HL-60/S4 treated with phorbol 12-myristate 13-acetate at 8.2 ng/mL for 4 days and 3 days (cell line): ENCODE measurements around the gene GPHN.

ENCODE experiments used
- in situ Hi-C: fragments of 300-500 bp; cut with MboI; formaldehyde crosslinking; loops from 2 replicates; pipeline ENCODE4 v1.15.0; 2022; ENCODE audit warnings: low sequenced_read_pairs

GPHN gene

GRCh38 chr14:66916421-66916820 is 408.5 kb downstream of the GPHN start:
- in situ Hi-C loops: no loop called here

DNA sequence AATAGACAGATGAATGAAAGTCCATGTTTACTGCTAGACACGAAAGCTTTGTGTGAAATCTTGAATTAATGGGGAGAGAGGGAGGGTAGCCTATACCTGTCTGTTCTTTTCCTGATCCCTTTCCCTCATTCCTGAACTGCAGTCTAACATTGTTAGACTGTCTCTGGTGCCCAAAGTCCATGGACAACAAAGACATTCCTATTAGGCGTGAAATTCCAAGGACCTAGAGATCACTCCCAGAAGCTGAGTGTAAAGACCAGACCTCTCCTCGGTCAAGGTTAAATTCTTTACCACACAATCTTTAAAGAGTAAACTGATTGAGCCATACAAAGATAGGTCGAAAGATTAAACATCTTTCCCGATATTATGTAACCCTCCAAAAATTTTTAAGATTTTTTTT is 410.6 kb downstream of the GPHN start:
- in situ Hi-C loops: no loop called here

DNA sequence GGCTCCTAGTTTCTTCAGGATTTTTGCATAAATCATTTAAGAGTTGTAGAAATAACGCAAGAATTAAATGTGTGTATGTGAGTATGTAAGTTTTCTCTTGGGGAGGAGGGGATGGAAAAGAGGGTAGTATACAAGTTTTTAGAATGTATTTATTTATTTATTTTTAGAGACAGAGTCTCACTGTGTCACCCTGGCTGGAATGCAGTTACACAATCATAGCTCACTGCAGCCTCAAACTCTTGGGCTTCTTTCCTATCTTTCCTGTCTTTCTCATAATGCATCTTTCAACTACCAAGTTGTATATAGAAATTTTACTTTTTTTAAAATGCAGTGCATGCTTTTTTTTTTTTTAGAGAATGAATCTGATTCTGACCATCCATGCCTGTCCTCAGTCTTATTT is 412.2 kb downstream of the GPHN start:
- in situ Hi-C loops: no loop called here

DNA sequence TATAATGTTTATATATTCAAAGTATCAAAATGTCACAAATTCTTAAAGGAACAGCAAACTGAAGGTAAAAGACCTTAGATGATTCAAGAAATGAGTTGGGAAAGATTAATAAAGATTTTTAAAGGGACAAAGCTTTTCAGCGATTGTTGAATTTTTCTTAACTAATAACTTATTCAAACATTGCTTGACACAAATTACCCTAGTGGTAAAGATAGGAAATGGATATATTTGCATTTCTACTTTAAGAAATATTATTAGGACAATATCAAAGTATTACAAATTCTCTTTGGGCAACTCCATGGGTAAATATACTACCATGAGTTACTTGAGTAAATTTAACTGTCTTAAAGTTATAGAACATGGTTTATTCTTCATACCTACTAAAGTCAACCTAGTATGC is 415.3 kb downstream of the GPHN start:
- in situ Hi-C loops: no loop called here

DNA sequence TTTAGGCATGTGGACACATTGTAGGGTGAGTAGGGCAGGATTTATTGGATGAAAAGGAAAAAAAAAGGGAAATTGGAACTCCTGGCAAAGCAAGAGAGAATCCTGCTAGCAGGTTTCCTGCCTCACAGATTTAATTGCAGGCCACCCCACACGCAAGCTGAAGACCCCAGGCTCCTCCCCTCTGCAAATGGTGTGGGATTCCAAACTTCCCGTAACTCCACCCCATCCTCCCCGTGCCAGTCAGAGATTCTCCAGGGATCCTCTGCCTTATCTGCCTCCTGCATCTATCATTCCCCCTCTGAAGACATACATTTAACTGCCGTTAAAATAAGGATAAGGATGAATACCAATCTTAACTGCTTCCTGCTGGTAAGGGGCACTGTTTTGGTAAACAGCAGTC is 431.5 kb downstream of the GPHN start:
- in situ Hi-C loops: no loop called here

DNA sequence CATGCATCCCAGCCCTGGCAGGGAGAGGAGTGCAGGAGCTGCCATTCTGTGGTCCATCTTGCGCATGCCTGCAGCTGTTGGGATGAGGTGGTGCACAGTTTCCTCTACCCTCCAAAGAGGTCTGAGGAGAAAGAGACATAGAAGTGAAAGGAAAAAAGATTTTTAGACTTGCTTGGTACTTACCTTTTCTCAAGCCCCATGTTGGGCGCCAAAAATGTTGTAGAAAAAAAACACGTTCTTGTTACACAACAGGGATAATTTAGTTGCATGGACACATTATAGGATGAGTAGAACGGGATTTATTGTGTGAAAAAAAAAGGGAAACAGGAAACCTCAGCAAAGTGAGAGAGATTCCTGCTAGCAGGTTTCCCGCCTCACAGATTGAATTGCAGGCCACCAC is 436.9 kb downstream of the GPHN start:
- in situ Hi-C loops: no loop called here

DNA sequence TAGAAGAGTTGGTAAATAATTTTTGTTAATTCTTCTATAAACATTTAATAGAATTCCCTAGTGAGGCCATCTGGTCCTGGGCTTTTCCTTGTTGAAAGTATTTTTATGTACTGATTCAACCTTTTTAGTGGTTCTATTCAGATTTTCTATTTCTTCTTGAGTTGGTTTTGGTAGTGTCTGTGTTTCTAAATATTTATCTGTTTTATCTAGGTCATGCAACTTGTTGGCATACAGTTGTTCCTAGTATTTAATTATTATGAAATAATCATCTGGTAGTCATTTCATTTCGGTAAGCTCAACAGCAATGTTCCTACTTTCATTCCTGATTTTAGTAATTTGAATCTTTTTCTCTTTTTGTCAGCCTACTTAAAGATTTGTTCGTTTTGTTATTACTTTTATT is 447.2 kb downstream of the GPHN start:
- in situ Hi-C loops: no loop called here

DNA sequence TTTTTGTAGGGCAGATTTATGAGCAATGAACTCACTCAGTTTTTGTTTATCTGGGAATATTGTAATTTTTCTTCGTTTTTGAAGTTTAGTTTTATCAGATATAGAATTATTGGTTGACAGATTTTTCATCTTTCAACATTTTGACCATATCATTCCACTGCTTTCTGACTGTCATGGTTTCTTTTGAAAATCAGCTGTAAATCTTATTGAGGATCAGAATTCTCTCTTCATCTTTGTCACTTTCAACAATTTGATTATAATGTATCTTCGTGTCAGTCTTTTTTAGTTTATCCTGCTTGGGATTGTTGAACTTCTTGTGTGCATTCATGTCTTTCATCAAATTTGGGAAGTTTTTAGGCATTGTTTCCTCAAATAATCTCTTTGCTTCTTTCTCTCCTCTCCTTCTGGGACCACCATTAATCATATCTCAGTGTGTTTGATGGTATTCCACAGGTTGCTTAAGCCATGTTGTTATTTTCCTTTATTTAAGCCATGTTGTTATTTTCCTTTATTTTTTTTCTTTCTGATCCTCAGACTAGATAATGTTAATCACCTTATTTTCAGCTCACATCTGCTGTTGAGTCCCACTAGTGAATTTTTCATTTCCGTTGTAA is 451.6 kb downstream of the GPHN start:
- in situ Hi-C loops: no loop called here

GRCh38 chr14:66965831-66966230 is 457.9 kb downstream of the GPHN start:
- in situ Hi-C loops: no loop called here

DNA sequence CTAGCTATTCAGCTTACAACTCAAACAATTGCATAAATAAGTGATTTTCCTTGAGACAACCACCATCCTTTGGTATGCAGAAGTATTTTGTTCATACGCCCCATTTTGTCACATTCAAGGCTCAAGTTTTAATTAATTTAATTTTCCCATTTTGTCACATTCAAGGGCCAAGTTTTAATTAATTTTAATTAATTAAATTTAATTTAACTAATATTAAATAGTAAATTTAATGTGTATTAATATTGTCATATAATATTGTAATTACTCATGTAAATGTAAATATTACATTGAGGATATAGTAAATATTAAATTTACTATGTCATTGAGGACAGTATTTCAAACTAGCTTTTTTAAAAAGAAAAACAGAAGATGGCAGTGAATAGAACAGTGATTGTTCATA is 464.5 kb downstream of the GPHN start:
- in situ Hi-C loops: no loop called here

- in situ Hi-C loops: no loop called here
These were observed 466.6 kb downstream of the GPHN start for GRCh38 chr14:66974397-66975025.

- in situ Hi-C loops: no loop called here
These were observed 467.3 kb downstream of the GPHN start for GRCh38 chr14:66975251-66975650.

DNA sequence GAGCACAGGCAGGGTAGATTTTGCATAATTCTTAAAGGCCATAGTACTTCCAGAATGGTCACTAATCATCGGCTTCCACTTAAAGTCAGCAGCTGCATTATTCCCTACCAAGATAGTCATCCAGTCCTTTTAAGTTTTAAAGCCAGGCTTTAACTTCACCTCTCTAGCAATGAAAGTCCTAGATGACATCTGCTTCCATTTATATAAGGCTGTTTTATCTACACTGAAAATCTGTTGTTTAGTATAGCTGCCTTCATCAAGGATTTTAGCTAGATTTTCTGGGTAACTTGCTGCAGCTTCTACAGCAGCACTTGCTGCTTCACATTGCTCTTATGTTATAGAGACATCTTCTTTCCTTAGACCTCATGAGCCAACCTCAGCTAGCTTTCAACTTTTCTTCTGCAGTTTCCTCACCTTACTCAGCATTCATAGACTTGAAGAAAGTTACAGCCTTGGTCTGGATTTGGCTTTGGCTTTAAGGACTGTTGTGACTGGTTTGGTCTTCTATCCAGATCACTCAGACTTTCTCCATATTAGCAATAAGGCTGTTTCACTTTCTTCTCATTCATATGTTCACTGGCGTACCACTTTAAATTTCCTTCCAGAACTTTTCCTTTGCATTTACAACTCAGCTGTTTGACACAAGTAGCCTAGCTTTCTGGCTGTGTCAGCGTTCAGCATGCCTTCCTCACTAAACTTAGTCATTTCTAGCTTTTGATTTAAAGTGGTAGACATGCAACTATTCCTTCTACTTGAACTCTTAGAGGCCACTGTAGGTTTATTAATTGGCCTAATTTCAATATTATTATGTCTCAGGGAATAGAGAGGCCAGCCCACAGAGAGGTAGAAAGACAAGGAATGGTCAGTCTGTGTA is 471.4 kb downstream of the GPHN start:
- in situ Hi-C loops: no loop called here

DNA sequence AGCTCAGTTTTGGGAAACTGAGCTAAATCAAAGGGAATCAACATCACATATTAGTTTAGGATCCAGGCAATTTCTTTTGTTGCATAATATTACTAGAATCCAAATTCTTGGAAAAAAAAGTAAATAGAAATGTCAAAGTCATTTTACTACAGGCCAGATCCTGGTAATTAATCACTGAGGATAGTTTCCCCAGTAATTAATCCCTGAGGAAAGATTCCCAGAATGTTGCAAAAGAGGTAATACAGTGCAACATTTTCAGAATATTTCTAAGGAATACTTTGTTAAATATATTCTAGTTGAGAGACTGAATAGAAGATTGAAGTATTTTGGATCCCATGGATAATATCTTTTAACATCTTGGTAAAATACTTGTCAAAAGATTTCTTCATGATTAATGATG is 474.3 kb downstream of the GPHN start:
- in situ Hi-C loops: no loop called here

DNA sequence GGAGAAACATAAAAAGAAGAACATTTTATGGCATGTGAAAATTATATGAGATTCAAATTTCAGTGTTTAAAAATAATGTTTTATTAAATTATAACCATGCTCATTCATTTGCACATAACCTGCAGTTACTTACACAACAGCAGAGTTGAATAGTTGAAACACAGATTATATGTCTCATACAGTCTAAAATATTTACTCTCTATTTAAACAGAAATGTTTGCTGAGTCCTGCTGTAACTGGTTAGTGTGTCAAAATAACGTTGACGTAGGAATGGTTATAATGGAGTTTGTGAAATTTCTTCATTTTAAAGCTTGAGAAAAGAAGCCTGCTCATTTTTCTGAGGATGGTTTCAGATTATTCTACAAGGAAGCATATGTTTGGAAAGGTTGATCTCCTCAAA is 484.8 kb downstream of the GPHN start:
- in situ Hi-C loops: no loop called here

DNA sequence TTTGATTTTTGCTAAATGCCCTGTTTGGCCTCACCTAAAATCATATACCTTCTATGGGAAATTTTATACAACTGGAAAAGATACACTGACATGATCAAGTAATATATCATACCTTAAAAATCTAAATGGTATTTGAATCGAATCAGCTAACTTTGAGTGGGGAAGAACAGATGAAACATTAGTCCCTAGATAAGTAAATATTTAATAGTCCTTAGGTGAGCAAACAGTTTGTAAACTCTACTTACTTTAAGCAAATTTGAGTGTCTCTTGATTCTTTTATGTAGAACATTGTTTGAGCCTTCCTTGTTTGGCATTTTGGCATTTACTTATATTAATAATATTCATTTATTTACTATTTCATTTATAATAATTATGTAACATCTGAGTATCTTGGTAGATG is 485.6 kb downstream of the GPHN start:
- in situ Hi-C loops: no loop called here

DNA sequence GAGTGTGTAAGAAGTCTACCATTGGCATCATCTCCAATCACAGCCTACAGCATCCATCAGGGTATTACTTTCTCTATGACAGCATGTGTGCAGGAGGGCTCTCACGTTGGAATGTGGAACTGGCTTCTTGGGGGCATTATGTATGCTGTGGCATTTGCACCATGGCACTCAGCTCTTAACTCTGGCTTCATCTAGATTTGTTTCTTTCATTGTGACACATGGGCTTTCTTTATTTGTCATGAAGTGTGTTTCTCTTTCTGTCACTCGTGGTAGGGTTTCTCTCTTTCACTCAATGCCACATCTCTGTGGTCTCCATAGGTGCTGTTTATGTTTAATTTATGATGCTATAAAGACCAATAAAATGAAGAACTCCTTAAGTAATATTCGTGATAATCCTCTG is 490.1 kb downstream of the GPHN start:
- in situ Hi-C loops: no loop called here

GRCh38 chr14:66999978-67000377 is 492.0 kb downstream of the GPHN start:
- in situ Hi-C loops: no loop called here

DNA sequence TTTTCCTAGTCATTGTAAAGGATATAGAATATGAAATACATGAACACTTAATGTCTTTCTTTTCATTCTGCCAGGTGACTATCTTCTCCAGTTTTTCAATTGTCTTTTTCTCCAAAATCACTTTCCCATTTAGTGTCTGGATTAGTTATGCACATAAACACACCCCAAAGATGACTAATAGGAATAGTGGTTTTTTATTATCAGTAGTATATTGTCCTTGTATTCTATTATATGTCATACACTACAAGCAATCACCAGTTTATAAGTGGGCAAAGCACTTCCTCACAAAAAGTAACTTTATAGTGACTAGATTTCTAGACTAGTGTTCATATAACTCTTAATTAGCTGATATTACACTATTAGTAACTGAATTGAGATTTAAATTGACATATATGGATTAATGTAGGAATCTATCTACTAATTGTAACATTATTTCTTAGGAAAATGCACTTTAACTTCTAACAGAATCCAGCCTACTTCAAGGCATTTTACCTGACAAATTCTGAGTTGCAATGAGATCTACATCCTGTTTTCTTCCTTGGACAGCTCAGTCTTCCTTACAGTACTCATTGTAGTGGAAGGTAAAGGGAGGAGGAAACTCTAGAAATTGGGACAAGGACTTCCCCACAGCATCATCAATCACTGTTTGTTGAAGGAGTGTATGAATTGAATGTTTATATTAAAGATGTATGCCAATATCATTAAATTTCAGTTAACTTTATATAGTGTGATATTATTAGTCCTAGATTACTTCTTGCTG is 495.2 kb downstream of the GPHN start:
- in situ Hi-C loops: no loop called here

- in situ Hi-C loops: no loop called here
These were observed 496.6 kb downstream of the GPHN start for GRCh38 chr14:67004521-67004920.

GRCh38 chr14:67010602-67011001 is 502.7 kb downstream of the GPHN start:
- in situ Hi-C loops: no loop called here
